ENCODE results near the gene OSBPL10.
A peak's percentile ranks its signal among the peaks of the same experiment; 100 is the strongest.

Gene OSBPL10

GRCh38 chr3:31968927-31969418 is 12.1 kb downstream of the OSBPL10 start:
- ChIA-PET POLR2A (no interaction called here), CTCF (interaction anchor here (0.6 kb wide), 1 partner anchor 191 kb away, joined by 3 read pairs; no protein-coding TSS in a partner anchor)
- TF ChIP-seq ELF4 (IDR thresholded peaks at IDR 0.05): no peak
- no peak for TF ChIP-seq NFRKB (IDR thresholded peaks at IDR 0.05)
- no peak for TF ChIP-seq FOXA1 (IDR thresholded peaks at IDR 0.05)
- TF ChIP-seq TARDBP (IDR thresholded peaks at IDR 0.05): no peak
- TF ChIP-seq CTBP1 (IDR thresholded peaks at IDR 0.05; ENCODE audit: borderline replicate concordance): no peak
- TF ChIP-seq SP1 (IDR thresholded peaks at IDR 0.05): no peak
- TF ChIP-seq PKNOX1 (IDR thresholded peaks at IDR 0.05): peak; percentile 62; the same call in 1 of the 2 replicates
- peak; percentile 28 for DNase-seq (ENCODE audit: extremely low spot score)

GRCh38 chr3:31968369-31968926 is 12.6 kb downstream of the OSBPL10 start:
- POLR2A ChIA-PET: no interaction called here
- TF ChIP-seq FOXM1 (IDR thresholded peaks at IDR 0.05; ENCODE audit: borderline replicate concordance) (no peak), ZNF384 (IDR thresholded peaks at IDR 0.05) (no peak; the same call in none of the 2 replicates), PKNOX1 (IDR thresholded peaks at IDR 0.05) (peak; percentile 27; the same call in 1 of the 2 replicates), CTBP1 (IDR thresholded peaks at IDR 0.05; ENCODE audit: borderline replicate concordance) (no peak), FOXA1 (IDR thresholded peaks at IDR 0.05) (no peak), SP1 (IDR thresholded peaks at IDR 0.05) (no peak)
- CTCF ChIA-PET: no interaction called here
- no peak for DNase-seq (ENCODE audit: extremely low spot score)

GRCh38 chr3:31967592-31967991 is 13.5 kb downstream of the OSBPL10 start:
- ChIA-PET POLR2A (no interaction called here), CTCF (interaction anchor here (0.6 kb wide), 1 partner anchor 64 kb away, joined by 3 read pairs; no protein-coding TSS in a partner anchor)
- no peak for DNase-seq (ENCODE audit: extremely low spot score)
- no peak for TF ChIP-seq ZNF384 (IDR thresholded peaks at IDR 0.05)
- no peak for TF ChIP-seq SUZ12 (IDR thresholded peaks at IDR 0.05)
- no peak for TF ChIP-seq CTBP1 (IDR thresholded peaks at IDR 0.05; ENCODE audit: borderline replicate concordance)
- TF ChIP-seq ELF4 (IDR thresholded peaks at IDR 0.05): no peak
- no peak for TF ChIP-seq FOXA1 (IDR thresholded peaks at IDR 0.05)
- no peak for TF ChIP-seq HDGF (IDR thresholded peaks at IDR 0.05; ENCODE audit: borderline replicate concordance)
- TF ChIP-seq ARNT (IDR thresholded peaks at IDR 0.05): no peak
- no peak for TF ChIP-seq BHLHE40 (IDR thresholded peaks at IDR 0.05; ENCODE audit: borderline replicate concordance)
- no peak for TF ChIP-seq TARDBP (IDR thresholded peaks at IDR 0.05)
- no peak for TF ChIP-seq FOXK2 (IDR thresholded peaks at IDR 0.05)
- TF ChIP-seq L3MBTL2 (conservative IDR thresholded peaks at IDR 0.05): no peak
- TF ChIP-seq FOXM1 (IDR thresholded peaks at IDR 0.05; ENCODE audit: borderline replicate concordance): no peak
- TF ChIP-seq SP1 (IDR thresholded peaks at IDR 0.05): no peak
- no peak for TF ChIP-seq PKNOX1 (IDR thresholded peaks at IDR 0.05)
- no peak for TF ChIP-seq NFRKB (IDR thresholded peaks at IDR 0.05)
- TF ChIP-seq LEF1 (IDR thresholded peaks at IDR 0.05; ENCODE audit: borderline replicate concordance): no peak

- CTCF ChIA-PET: interaction anchor here (0.6 kb wide), 1 partner anchor 63 kb away, joined by 3 read pairs; no protein-coding TSS in a partner anchor
- DNase-seq (ENCODE audit: extremely low spot score): no peak
- TF ChIP-seq NFRKB (IDR thresholded peaks at IDR 0.05) (no peak), BHLHE40 (IDR thresholded peaks at IDR 0.05; ENCODE audit: borderline replicate concordance) (no peak), FOXA1 (IDR thresholded peaks at IDR 0.05) (no peak), ELF4 (IDR thresholded peaks at IDR 0.05) (no peak), PKNOX1 (IDR thresholded peaks at IDR 0.05) (no peak), LEF1 (IDR thresholded peaks at IDR 0.05; ENCODE audit: borderline replicate concordance) (no peak), FOXK2 (IDR thresholded peaks at IDR 0.05) (no peak), HDGF (IDR thresholded peaks at IDR 0.05; ENCODE audit: borderline replicate concordance) (no peak), SP1 (IDR thresholded peaks at IDR 0.05) (no peak), ZNF384 (IDR thresholded peaks at IDR 0.05) (no peak), FOXM1 (IDR thresholded peaks at IDR 0.05; ENCODE audit: borderline replicate concordance) (no peak), L3MBTL2 (conservative IDR thresholded peaks at IDR 0.05) (no peak), ARNT (IDR thresholded peaks at IDR 0.05) (no peak), TARDBP (IDR thresholded peaks at IDR 0.05) (no peak), SUZ12 (IDR thresholded peaks at IDR 0.05) (no peak), CTBP1 (IDR thresholded peaks at IDR 0.05; ENCODE audit: borderline replicate concordance) (no peak)
- POLR2A ChIA-PET: no interaction called here
Measured at GRCh38 chr3:31966978-31967591, 14.0 kb downstream of the OSBPL10 start.

- ChIA-PET POLR2A (no interaction called here), CTCF (no interaction called here)
- no peak for DNase-seq (ENCODE audit: extremely low spot score)
- no peak for TF ChIP-seq FOXM1 (IDR thresholded peaks at IDR 0.05; ENCODE audit: borderline replicate concordance)
Measured at GRCh38 chr3:31962801-31963205, 18.3 kb downstream of the OSBPL10 start.

Measured in HEK293T (cell line).